ENCODE measurements around the gene TWIST1.

Gene TWIST1

DNA sequence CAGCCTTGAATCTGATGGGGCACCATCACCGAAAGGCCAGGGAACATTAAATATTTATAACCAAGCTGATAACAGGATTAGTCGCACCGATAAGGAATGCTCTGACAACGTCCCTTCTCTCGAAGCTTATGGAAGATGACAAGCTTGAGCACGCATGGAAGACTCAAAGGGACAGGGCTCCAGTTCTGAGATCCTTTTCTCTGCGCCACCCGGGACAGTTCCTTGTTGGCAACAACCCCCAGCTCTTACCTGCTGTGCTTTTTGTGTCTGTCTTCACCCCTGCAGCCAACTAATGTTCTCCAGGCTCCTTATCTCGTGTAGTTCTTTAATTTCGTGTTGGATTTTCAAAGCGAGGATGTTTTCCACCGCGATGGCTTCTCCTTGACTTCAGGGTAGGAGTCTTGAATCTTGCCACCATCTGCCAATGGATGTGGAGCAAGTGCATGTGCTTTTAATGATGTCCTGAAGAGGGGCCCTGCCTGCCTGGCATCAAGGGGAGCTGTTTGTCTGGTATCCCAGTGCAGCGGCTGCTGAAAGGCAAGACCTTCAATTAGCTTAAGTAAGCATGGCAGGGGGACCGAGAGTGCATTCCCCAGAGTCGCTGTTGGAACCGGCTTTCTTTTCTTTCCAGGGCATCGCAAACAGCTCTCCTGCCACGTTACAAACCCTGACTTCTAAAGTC is 28.1 kb upstream of the TWIST1 start:
- H3K4me1 ChIP-seq (ENCODE audit: insufficient read depth, low read length), result no peaks in the 10 kb centered on the region
- no peak overlapping the region for H3K27ac ChIP-seq (ENCODE audit: low read length)
- no peaks in the 10 kb centered on the region for H3K27me3 ChIP-seq (ENCODE audit: insufficient read depth, low read length, poor library complexity)
- H3K4me3 ChIP-seq (ENCODE audit: low read depth in 1 of 2, low read length in 2 of 2), result no peak overlapping the region
- H4K20me1 ChIP-seq (ENCODE audit: insufficient read depth, low read length), result no peaks in the 10 kb centered on the region
- H3K4me2 ChIP-seq (ENCODE audit: insufficient read depth, low read length), result no peak overlapping the region
- ATAC-seq (ENCODE audit: insufficient read depth, low read depth) (no peak), DNase-seq (no peak)
- H3K9me3 ChIP-seq (ENCODE audit: insufficient read depth, low read length, severe bottlenecking), result peaks cover 8% of the 10 kb centered on the region
- H3K79me2 ChIP-seq (ENCODE audit: insufficient read depth, low read length), result no peaks in the 10 kb centered on the region
- no peaks in the 10 kb centered on the region for H3K36me3 ChIP-seq (ENCODE audit: insufficient read depth, low read length)
- H3K9ac ChIP-seq (ENCODE audit: low read depth, low read length), result no peak overlapping the region
- no peak overlapping the region for H2AFZ ChIP-seq (ENCODE audit: low read depth, low read length)
- TF ChIP-seq, protein P1, sequence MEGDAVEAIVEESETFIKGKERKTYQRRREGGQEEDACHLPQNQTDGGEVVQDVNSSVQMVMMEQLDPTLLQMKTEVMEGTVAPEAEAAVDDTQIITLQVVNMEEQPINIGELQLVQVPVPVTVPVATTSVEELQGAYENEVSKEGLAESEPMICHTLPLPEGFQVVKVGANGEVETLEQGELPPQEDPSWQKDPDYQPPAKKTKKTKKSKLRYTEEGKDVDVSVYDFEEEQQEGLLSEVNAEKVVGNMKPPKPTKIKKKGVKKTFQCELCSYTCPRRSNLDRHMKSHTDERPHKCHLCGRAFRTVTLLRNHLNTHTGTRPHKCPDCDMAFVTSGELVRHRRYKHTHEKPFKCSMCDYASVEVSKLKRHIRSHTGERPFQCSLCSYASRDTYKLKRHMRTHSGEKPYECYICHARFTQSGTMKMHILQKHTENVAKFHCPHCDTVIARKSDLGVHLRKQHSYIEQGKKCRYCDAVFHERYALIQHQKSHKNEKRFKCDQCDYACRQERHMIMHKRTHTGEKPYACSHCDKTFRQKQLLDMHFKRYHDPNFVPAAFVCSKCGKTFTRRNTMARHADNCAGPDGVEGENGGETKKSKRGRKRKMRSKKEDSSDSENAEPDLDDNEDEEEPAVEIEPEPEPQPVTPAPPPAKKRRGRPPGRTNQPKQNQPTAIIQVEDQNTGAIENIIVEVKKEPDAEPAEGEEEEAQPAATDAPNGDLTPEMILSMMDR (IDR thresholded peaks at IDR 0.05; ENCODE audit: borderline replicate concordance, extremely low read depth, low read length, poor library complexity, severe bottlenecking), result no peak
- TF ChIP-seq EZH2 (IDR thresholded peaks at IDR 0.05; ENCODE audit: borderline replicate concordance, low read depth, low read length, severe bottlenecking), result no peak

DNA sequence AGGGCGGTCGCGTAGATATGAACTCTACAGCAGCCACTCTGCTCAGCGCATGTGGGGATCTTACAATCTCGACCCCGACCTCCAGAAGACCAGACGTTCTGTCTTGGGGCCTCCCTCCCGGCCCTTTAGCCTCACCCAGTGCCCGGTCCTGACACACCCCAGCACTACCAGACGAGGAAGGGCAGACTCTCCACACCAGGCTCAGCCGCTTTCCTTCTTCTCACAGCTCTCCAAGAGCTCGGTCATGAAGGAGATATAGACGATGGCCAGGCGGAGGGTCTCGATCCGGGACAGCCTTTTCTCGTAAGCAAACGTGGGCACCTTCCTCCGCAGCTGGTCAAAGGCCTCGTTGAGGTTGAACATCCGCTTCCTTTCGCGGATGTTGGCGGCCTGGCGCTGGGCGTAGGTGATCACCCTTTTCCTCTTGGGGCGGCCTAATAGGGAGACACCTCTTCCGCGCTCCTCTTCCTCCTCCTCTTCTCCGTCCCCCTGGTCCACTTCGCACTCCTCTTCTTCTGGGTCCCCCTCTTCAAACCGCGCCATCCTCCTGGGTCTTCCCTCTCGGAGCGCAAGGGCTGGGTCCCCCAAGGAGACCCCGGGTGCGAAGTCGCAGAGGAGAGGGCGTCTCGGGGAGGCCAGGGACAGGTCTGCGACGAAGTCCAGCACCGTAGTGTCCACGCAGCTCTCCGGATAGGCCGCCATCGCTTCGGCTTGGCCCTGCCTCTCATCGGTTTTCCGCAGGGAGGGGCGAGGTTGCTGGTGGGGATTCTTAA is 27.4 kb upstream of the TWIST1 start, which contains the start of gene FERD3L:
FERD3L (minus strand) TSS at position 761 of the 773 bp plus-strand sequence; CDS start at position 702, 59 bp downstream.
- ATAC-seq (ENCODE audit: insufficient read depth, low read depth) (no peak), DNase-seq (no peak)
- H3K4me1 ChIP-seq (ENCODE audit: insufficient read depth, low read length), result no peaks in the 10 kb centered on the region
- no peaks in the 10 kb centered on the region for H4K20me1 ChIP-seq (ENCODE audit: insufficient read depth, low read length)
- TF ChIP-seq EZH2 (IDR thresholded peaks at IDR 0.05; ENCODE audit: borderline replicate concordance, low read depth, low read length, severe bottlenecking), result no peak
- TF ChIP-seq, protein P1 (IDR thresholded peaks at IDR 0.05; ENCODE audit: borderline replicate concordance, extremely low read depth, low read length, poor library complexity, severe bottlenecking), result no peak
- H3K4me2 ChIP-seq (ENCODE audit: insufficient read depth, low read length), result no peak within 1 kb of the TSS
- H3K79me2 ChIP-seq (ENCODE audit: insufficient read depth, low read length), result no peaks in the 10 kb centered on the region
- H3K4me3 ChIP-seq (ENCODE audit: low read depth in 1 of 2, low read length in 2 of 2), result no peak within 1 kb of the TSS
- H3K27me3 ChIP-seq (ENCODE audit: insufficient read depth, low read length, poor library complexity), result no peaks in the 10 kb centered on the region
- no peaks in the 10 kb centered on the region for H3K36me3 ChIP-seq (ENCODE audit: insufficient read depth, low read length)
- H2AFZ ChIP-seq (ENCODE audit: low read depth, low read length), result no peak within 1 kb of the TSS
- peaks cover 8% of the 10 kb centered on the region for H3K9me3 ChIP-seq (ENCODE audit: insufficient read depth, low read length, severe bottlenecking)
- no peak within 1 kb of the TSS for H3K27ac ChIP-seq (ENCODE audit: low read length)
- no peak within 1 kb of the TSS for H3K9ac ChIP-seq (ENCODE audit: low read depth, low read length)

DNA sequence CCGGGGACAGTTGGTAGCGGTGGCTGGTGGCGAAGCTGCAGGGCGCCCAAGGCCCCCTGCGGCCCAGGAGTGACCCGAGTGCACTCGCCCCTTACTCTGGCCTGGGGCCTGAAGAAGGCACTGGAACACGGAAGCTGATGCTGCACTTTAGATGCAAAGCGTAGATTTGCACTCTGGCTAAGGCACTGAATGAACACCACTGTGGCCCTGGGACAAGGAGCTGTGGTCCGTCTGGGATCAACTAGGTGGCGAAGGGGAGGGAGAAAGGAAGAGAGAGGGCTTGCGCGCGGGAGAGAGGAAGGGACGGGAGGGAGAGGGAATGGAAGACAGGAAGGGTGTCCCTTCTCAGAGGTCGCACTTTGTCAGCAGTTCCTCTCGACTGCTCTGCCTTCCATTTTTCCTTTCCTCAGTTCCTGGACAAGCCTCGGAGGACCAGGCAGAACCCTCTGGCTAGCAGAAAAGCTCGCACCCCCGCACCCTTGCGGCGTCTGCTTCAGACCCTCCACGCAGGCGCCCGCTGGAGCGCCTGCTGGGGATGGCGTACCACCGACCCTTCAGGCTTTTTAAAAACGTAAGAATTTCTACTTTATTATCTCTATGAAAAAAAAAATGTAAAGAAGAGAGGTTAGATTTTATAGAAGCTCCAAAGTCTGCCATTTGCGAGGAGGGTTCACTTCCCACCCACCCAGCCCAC is 26.6 kb upstream of the TWIST1 start:
- no peak overlapping the region for H3K4me3 ChIP-seq (ENCODE audit: low read depth in 1 of 2, low read length in 2 of 2)
- ATAC-seq (ENCODE audit: insufficient read depth, low read depth), result no peak

More for the DNA sequence above, 26.6 kb upstream of the TWIST1 start:
- peaks cover 8% of the 10 kb centered on the region for H3K9me3 ChIP-seq (ENCODE audit: insufficient read depth, low read length, severe bottlenecking)
- no peak overlapping the region for H2AFZ ChIP-seq (ENCODE audit: low read depth, low read length)
- no peaks in the 10 kb centered on the region for H4K20me1 ChIP-seq (ENCODE audit: insufficient read depth, low read length)
- H3K27me3 ChIP-seq (ENCODE audit: insufficient read depth, low read length, poor library complexity), result no peaks in the 10 kb centered on the region
- no peaks in the 10 kb centered on the region for H3K36me3 ChIP-seq (ENCODE audit: insufficient read depth, low read length)
- H3K27ac ChIP-seq (ENCODE audit: low read length), result no peak overlapping the region
- TF ChIP-seq, protein P1 (IDR thresholded peaks at IDR 0.05; ENCODE audit: borderline replicate concordance, extremely low read depth, low read length, poor library complexity, severe bottlenecking), result no peak
- TF ChIP-seq EZH2 (IDR thresholded peaks at IDR 0.05; ENCODE audit: borderline replicate concordance, low read depth, low read length, severe bottlenecking), result no peak
- H3K4me2 ChIP-seq (ENCODE audit: insufficient read depth, low read length), result no peak overlapping the region
- no peaks in the 10 kb centered on the region for H3K79me2 ChIP-seq (ENCODE audit: insufficient read depth, low read length)
- no peaks in the 10 kb centered on the region for H3K4me1 ChIP-seq (ENCODE audit: insufficient read depth, low read length)
- no peak for DNase-seq
- no peak overlapping the region for H3K9ac ChIP-seq (ENCODE audit: low read depth, low read length)
